GM12865 (cell line): Measurements from ENCODE around the gene ANKFN1.
"Not testable (repeated sequence)": the region's sequence is repeated elsewhere in the genome, so short reads cannot be mapped to it uniquely, and the experiment has no call there.

Experiments used
- DNase-seq: peaks from one replicate; pipeline ENCODE4 v3.0.0; 2010; ENCODE audit warnings: low read depth
- H3K4me3 ChIP-seq: 2 replicates; pipeline ENCODE4 v1.5.1; 2011; ENCODE audit warnings: mild to moderate bottlenecking, low read depth, low read length, control low read depth
- TF ChIP-seq, protein P1 (sequence below): IDR thresholded peaks from 2 replicates; pipeline ENCODE4 v1.5.1; 2011; ENCODE audit warnings: low read length, control low read depth, low read depth, inconsistent platforms; ENCODE audit not compliant: insufficient read depth; ENCODE audit errors: missing control alignments

Gene ANKFN1

DNA sequence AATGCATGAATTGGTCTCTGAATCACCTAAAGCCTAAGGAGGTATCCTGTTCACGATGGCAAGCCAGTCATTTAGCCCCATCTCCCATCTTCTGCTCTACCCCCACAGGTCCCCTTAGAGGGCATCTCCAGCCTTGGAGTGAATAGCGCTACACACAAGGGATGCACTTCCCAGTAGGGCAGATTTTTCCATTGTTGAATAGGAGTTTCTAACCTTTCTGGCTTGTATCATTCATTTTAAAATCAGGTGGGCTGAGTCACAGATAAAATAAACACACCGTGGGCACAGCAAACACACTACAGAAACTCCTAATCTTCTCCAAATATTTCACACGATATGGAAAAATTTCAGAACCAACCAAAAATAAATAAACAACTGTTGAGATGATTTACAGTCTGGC lies 239.0 kb downstream of the ANKFN1 start:
- DNase-seq: no peak
- no peak overlapping the region for H3K4me3 ChIP-seq
- TF ChIP-seq, protein P1, sequence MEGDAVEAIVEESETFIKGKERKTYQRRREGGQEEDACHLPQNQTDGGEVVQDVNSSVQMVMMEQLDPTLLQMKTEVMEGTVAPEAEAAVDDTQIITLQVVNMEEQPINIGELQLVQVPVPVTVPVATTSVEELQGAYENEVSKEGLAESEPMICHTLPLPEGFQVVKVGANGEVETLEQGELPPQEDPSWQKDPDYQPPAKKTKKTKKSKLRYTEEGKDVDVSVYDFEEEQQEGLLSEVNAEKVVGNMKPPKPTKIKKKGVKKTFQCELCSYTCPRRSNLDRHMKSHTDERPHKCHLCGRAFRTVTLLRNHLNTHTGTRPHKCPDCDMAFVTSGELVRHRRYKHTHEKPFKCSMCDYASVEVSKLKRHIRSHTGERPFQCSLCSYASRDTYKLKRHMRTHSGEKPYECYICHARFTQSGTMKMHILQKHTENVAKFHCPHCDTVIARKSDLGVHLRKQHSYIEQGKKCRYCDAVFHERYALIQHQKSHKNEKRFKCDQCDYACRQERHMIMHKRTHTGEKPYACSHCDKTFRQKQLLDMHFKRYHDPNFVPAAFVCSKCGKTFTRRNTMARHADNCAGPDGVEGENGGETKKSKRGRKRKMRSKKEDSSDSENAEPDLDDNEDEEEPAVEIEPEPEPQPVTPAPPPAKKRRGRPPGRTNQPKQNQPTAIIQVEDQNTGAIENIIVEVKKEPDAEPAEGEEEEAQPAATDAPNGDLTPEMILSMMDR: no peak

DNA sequence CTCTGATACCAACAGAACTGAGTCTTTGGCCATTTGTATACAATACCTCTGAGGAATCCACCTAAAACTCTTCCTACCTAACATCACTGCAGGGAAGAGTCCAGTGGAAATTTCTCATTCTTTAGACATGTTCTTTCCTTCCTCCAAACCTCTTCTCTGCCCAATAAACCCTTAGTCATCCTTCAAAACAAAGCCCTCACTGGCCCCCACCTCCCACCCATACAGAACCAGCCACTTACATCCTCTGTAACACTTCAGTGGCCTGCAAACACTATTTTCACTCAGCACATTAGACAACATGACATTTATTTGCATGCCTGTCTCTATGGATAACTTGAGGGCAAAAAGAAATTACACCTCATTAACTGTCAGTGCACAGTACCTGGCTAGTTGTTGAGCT lies 239.9 kb downstream of the ANKFN1 start:
- TF ChIP-seq, protein P1: no peak
- DNase-seq: no peak
- no peak overlapping the region for H3K4me3 ChIP-seq

DNA sequence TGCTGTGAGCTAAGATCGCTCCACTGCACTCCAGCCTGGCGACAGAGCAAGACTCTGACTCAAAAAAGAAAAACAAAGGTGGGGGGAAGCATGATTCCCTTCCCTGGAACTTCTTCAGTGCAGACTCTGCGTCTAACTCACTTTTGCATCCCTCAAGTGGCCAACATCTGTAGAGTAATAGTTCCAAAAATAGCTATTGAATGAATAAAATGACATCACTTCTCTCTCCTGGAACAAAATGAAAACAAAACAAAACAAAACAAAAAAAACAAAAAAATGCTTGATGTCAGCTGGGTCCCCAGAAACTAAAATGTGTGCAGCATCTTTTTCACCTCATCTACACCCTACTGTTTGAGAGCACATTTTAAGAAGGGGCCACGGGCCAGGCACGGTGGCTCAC lies 242.5 kb downstream of the ANKFN1 start:
- no peak for DNase-seq
- TF ChIP-seq, protein P1: no peak
- H3K4me3 ChIP-seq: no peak overlapping the region

DNA sequence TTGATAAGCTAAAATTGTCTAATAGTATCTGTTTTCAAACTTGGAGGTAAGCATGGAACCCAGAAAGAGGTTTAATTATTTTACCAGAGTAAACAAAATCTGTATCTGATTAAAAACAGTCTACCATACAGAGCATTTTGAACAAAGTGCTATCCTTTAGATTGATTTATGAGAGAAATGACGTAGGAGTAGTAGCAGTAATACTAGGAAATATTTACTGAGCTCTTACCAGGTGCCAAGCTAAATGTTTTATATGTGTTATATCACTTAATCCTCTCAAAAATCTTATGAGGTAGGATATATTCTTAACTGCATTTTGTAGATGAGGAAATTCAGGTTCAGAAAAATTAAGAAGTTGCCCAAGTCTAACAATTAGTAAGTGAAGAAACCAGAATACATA lies 253.8 kb downstream of the ANKFN1 start:
- H3K4me3 ChIP-seq: no peak overlapping the region
- TF ChIP-seq, protein P1: no peak
- DNase-seq: no peak

DNA sequence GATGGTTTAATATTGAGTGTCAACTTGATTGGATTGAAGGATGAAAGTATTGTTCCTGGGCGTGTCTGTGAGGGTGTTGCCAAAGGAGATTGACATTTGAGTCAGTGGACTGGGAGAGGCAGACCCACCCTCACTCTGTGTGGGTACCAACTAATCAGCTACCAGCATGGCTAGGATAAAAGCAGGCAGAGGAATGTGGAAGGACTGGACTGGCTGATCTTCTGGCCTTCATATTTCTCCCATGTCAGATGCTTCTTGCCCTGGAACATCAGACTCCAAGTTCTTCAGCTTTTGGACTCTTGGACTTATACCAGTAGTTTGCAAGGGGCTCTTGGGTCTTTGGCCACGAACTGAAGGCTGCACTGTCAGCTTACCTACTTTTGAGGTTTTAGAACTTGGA lies 259.1 kb downstream of the ANKFN1 start:
- not testable (repeated sequence) for DNase-seq, H3K4me3 ChIP-seq

DNA sequence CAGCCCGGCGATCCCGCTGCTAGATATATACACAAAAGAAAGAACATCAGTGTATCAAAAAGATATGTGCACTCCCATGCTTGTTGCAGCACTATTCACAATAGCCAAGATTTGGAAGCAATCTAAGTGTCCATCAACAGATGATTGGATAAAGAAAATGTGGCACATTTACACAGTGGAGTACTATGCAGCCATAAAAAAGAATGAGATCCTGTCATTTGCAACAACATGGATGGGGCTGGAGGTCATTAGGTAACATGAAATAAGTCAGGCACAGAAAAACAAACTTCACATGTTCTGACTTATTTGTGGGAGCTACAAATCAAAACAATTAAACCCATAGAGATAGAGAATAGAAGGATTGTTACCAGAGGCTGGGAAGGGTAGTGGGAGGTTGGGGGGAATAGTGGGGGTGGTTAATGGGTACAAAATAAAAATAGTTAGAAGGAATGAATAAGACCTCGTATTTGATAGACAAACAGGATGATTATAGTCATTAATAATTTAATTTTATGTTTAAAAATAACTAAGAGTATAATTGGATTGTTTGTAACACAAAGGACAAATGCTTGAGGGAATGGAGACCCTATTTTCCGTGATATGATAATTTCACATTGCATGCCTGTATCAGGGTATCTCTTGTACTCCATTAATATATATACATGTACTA lies 263.5 kb downstream of the ANKFN1 start:
- DNase-seq: no peak
- TF ChIP-seq, protein P1: no peak
- no peak overlapping the region for H3K4me3 ChIP-seq

DNA sequence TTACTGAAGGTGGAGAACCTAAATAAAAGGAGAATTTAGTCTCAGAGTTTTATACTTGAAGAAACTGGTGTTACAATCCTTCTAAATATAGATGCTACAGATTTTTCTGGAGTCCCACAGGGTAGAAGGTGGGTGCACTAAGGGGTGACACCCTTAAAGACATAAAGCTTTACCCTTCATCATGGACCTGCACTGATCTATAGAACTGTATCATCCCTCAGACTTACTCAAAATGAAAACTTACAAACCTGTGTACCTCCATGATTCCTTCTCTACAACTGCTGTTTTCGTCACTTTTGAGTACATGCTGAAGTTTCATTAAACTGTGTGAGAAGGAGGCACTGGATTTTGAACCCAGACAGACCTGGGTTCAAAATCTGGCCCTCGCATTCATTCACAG lies 270.7 kb downstream of the ANKFN1 start:
- no peak overlapping the region for H3K4me3 ChIP-seq
- TF ChIP-seq, protein P1: no peak
- DNase-seq: no peak
